Pulmonary artery endothelial cell (primary cell): ENCODE data around the gene TAF15. TPM values are rescaled to one million over a fixed set of nuclear protein-coding genes. Genes with fewer than 3 reads are reported as not detected.

Experiments used
- DNase-seq: peaks from one replicate; pipeline ENCODE4 v3.0.0-alpha.2; 2011; ENCODE audit warnings: low read depth, low spot score
- total RNA-seq: library from RNA; depleted of rRNA; stranded (reverse); fragments of >200 nt; gene quantifications from 2 replicates; pipeline ENCODE4 v1.2.3, GENCODE V29; 2014

TAF15 gene
- total RNA-seq, 1 donor from 2014 or later: 97.9 TPM

DNA sequence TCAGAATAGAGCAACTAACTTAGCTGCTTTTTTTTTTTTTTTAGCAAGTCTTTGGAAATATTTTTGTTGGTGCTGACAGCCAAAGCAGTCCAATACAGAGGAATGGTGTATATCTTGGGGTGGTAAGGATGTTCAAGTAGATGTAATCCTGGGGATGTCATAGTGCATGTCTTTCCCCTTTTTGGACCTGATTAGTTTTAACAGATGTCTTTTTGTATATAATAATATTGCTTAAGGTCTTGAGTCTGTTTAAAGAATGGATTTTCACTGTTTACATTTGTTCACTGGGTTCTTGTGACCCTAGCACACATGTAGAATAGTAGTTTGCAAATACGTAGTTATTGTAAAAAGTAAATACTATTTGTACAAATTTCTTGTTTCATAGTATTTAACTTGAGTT is 7.9 kb downstream of the TAF15 start:
- DNase-seq: no peak

DNA sequence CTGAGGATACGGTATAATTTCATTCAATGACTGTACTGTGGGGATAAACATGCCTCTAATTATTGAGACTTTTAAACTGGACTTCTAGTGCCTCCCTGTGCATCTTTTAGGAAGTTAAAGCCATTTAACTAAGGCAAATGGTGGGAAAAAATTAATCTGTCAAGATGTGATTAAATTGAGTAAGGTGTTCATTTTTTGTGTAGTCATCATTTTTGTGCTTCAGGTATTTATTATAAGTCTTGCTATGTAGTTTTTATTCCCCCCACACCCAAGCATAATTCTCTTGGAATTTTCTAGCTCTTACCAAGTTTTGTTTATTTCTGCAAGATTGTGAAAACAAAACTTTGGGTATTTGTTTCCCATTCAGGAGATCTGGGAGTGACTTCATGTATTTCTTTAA is 10.2 kb downstream of the TAF15 start:
- no peak for DNase-seq

DNA sequence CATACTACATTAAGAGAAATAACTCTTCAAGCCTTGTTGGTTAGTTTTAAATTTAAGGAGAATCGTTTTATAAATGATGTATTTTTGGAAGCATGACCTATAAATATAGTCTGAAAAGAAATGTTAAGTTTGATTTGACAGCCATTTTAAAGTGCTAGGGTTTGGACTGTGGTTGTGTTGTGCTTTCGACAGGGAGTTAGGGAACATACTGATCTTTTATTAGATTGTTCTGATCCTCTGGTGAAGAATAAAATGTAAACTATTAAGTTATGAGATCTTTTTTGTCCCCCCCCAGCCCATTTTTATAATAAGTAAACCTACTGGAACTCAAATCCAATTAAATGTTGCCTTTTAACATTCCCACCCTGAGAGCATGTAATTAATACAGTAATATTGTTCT is 12.0 kb downstream of the TAF15 start:
- no peak for DNase-seq

DNA sequence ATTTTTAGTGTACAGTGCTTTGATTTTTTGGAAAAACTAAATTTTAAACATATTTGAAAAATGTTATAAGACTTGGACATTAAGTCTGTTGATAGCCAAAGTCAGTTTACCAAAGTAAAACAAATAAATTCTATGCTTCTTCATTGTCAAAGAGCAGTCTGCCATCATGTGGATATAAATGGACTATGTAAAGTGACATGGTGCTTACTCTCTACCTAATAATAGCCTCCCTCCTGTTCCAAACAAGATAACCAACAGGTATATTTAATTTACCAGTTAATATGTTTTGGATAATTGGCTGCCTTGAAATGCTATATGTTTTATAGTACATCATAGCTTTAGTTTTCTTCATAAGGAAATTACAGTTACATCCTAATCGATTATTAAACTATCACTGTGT is 15.9 kb downstream of the TAF15 start:
- DNase-seq: no peak

DNA sequence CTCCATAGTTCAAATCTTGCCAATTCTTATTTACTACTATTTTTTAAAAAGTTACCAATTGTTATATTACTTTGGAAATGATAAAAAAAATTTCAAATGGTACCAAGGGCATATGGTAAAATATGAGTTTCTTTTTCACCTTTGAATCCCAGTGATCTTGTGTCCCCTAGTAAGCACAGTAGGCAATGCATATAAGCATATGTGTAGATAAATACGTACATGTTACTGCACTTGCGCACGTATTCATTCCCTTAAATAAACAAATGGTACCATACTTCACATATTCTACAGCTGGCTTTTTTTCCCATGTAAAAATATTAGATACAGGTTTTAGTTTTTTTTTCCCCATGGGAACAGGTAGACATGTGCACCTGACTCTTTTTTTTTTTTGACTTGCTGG is 31.8 kb downstream of the TAF15 start:
- DNase-seq: no peak

DNA sequence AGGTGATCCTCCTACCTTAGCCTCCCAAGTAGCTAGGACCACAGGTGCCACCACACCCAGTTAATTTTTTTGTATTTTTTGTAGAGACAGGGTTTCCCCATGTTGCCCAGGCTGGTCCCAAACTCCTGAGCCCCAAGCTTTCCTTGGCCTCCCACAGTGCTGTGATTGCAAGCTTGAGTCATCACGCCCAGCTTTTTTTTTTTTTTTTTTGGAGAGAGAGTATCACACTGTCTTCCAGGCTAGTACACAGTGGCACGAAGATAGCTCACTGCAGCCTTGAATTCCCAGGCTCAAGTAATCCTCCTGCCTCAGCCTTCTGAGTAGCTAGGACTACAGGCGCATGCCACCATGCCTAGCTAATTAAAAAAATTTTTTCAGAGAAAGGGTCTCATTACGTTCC is 32.2 kb downstream of the TAF15 start:
- DNase-seq: no peak

DNA sequence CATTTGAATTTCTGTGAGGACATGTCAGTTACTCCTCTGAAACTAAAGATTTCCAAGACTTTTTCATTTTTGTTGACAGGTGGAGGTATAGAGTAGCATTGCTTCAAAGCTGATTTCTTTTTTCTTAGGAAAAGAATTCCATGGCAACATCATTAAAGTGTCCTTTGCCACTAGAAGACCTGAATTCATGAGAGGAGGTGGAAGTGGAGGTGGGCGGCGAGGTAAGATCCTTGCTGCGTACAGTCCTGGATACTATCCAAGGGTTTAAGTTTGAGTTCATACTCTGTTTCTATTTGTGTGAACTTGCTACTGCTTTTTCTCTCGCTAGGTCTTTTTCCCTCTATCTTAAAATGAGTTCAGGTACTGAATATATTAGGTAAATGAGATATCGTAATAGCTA is 33.0 kb downstream of the TAF15 start:
- no peak for DNase-seq

DNA sequence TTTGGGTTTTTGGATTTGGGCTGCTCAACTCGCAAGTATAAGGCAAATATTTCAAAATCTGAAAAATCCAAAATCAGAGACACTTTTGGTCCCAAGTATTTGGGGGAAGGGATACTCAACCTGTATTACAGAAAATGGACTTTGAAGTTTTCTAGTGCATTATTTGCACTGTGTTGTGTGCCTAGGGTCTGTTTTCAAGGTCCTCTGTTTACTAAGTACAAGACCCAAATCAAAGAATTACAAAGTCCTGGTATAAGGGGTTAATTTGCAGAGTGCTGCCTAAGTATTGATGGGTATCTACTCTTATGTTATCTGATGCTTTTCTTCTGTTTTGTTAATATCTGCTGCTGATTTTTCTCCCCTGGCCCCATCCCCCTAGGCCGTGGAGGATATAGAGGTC is 34.4 kb downstream of the TAF15 start:
- no peak for DNase-seq

DNA sequence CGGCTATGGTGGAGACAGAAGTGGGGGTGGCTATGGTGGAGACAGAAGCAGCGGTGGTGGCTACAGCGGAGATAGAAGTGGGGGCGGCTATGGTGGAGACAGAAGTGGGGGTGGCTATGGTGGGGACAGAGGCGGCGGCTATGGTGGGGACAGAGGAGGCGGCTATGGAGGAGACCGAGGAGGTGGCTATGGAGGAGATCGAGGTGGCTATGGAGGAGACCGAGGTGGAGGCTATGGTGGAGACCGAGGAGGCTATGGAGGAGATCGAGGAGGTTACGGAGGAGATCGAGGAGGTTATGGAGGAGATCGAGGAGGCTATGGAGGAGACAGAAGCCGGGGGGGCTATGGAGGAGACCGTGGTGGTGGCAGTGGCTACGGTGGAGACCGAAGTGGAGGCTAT is 35.3 kb downstream of the TAF15 start:
- no peak for DNase-seq

DNA sequence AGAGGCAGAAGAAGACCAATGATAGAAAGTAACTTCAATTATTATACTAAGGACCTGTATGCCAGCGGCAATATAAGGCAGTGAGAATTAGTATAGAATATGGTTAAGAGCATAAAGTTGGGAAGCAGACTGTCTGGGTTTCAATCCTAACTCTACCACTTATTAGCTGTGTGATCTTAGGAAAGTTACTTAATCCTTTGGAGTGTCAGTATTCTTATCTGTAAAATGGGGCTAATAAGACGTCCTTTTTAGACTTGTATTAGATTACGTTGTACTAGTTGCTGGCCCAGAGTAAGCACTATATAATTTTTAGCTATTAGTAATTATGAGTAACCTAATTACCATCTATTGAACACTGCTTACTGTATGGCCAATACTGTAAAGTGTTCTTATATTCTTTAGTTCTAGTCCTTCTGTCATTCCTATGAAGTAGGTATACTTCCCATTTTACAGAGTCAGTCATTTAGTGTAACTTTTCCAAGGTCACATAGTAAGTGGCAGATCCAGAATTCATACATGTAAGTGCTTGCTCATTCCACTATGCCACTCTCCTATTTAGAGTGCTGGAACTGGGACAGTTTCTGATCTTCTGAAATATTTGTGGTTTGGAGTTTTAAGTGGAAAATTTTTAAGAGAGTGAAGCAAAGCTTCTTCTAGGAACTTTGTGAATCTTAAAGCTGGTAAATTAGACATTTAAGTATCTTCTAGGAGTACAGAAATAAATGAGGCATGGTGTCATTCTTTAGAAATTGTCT is 36.9 kb downstream of the TAF15 start:
- no peak for DNase-seq

DNA sequence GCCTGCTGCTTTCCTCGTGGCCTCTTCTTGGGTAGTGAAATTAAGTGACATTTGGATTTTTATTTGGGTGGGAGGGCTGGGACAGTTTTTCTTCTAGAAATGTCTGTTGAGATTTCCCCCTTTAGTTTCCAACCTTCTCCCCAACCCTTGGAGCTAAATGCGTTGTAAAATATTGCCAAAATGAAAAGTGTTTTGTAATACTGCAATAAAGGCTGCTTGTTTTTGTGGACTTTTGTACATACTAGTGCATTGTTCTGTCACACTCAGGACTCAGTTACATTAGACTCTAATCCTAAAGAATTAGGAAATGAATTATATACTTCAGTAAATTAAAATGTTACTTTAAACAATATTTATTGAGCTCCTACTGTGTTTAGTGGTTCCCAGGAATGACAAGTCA is 37.7 kb downstream of the TAF15 start:
- no peak for DNase-seq

DNA sequence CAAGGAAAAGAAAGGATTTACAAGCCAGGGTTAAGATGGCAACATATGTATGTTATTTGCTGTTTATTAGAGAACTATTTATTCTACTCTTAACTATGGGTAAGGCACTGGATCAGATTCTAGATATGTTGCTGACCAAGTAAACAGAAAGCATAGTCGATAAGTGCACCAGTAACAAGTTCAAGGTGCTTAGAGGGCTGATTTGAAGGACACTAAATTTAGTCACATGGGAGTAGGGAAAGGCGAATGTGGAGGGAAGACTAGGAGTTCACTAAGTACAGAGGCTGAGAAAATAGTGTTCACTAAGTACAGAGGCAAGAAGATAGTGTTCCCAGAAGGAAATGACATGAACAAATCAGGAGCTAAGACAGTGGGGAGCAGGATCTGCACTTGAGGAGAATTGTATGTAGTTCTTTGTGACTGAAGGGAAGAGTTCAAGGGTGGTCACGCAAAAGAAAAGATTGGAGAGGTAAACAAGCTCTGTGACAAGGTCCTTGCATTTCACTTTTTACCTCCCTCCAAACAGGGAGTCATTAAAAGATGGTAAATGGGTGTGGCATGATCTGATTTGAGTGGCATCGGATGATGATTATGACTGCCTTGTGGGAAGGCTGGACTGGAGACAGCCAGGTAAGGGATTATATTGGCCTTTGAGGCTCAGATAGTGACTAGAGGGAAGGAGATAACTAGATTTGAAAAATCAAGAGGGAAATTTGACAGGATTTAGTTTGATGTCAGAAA is 38.5 kb downstream of the TAF15 start:
- no peak for DNase-seq

DNA sequence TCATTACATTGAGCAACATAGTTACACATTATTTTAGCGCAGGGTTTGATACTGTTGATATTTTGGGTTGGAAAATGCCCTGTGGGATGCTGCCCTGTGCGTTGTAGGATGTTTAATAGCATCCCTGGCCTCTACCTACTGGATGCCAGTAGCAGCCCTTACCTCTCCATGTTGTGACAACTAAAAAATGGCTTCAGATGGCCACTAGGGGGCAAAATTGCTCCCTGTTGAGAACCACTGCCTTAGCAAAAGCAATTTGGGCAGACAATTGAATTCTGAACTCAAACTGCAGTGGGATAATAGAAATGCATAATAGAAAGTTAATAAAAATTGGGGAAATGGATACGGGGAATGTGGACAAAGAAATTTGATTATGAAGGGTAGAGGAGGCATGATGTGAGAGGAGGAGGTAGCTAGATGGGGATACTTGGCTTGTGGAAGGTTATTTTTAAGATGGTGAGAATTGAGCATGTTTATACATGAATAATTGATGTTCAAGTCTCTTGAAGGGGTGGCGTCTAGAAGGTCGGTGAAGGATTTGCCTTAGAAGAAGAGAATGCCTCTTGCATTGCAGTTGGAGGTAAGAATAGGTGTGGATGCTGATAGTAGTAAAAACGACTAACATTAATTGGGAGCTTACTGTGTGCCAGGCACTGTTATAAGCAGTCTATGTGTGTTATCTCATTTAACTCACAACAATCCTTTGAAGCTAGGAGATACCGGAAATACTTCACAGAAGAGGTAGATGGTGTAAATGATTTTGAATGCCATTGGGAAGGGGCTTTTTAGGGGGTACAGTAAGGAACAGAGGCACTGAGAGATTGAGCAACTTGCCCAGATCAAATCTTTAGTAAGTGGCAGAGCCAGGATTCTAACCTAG is 40.4 kb downstream of the TAF15 start:
- peak; percentile 51 for DNase-seq

DNA sequence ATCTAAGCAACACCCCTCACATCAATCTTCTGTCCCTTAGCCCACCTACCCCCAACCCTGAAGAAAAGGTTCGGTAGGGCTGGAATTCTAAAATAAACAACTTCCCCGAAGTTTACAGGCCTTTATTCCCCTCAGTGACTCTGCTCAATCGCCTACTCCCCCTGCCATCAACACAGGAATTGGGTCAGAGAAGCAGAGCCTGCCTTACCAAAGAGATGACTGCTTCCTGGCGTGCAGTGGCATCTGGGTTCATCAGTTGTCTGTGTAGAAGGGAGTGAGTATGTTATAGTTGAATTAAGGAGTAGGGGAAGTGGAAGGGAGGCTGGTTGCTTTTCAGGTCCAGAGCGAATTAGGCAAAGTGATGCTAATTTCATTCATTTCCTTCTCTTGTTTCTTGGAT is 46.7 kb downstream of the TAF15 start:
- DNase-seq: no peak

DNA sequence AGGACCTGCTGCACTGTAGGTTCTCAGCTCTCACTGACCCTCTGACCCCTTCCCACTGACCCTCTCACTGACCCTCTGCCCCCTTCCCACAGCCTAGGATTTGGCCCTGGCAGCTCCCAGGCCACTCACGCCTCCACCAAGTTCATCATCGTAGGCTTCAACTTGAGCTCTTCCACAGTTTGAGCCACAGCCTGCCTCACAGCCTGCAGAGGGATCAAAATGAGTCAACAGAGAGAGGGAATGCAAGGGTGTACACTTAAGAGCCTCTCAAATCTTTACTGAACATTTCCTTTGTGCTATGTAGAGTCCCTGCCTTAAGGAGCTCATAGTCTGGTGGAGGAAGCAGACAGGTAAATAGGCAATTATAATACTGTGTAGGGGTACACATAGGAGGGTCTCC is 47.3 kb downstream of the TAF15 start:
- no peak for DNase-seq

DNA sequence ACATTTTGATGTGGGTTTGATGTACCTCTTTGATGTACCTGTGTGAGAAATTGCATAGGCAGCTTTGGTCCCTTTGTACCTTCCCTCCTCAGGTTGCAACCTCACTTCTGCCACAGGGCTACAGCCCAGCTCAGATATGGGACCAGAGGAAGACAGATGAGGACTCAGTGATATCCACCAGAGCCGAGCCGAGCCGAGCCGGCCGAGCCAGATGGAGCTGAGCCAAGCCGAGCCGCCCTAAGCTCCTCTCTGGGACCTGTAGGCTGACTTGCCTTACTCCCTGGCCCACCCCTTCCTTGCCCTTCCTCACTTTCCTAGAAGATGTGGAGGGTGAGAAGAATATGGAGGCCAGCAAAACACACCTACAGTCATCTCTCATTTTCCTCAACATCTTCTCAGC is 55.6 kb downstream of the TAF15 start:
- no peak for DNase-seq

DNA sequence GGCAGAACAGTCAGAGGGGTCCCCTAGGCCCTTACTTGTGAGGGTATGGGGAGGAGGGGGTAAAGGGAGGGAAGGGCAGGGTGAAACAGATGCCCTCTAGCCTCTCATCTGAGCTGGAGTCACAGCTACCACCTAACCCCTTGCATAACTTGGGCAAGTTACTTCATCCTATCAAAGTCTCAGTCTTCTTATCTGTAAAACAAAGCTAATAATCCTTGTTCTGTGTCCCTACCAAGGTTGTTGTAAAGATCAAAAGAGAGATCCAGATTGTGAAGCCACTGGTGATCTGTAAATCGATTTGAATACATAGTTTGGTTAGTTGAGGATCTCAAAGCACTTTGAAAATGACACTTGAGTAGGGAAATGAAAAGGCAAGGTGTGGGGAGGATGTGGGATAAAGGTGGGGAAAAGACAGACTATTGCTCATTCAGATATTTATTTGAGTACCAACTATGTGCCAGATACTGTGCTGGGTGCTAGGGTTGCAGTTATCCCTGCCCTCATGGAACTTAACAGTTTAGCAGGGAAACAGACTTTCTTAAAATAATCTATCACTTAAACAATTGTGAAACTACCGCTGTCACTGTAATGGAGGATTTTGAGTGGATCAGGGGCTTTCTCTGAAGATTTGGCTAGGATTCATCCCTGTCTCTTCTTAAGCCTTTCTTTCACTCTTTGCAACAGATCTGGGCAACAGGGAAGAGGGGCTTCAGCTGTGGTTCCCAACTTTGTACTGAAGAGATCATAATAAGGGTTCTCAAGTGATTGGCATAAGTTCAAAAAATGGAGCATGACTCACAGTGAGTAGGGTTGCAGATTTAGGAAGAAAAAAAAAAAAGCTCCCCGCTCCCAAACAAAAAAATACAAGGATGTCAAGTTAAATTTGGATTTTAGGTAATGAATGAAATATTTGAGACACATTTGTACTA is 56.4 kb downstream of the TAF15 start:
- no peak for DNase-seq

DNA sequence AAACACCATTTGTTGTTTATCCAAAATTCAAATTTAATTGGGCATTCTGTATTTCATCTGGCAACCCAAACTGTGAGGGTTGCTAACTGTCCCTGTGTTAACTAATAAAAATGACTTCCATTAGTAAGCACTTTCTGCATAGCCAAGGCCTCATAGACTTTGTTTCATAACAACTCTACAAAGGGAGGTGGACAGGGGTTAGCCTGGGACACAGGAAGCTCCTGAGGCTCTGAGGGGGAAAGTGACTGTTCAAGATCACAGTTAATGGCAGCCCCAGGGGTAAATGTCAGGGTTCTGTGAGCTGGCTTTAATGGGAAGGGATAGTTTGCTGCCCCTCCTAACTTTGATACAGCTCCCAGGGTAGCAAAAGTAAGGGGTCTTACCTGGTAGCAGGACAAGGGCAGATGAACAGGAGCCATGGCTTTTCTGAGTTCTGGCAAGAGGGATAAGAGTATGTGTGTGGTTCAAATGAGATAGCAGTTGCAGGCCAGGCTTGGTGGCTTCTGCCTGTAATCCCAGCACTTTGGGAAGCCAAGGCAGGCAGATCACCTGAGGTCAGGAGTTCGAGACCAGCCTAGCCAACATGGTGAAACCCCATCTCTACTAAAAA is 57.2 kb downstream of the TAF15 start:
- DNase-seq: no peak

DNA sequence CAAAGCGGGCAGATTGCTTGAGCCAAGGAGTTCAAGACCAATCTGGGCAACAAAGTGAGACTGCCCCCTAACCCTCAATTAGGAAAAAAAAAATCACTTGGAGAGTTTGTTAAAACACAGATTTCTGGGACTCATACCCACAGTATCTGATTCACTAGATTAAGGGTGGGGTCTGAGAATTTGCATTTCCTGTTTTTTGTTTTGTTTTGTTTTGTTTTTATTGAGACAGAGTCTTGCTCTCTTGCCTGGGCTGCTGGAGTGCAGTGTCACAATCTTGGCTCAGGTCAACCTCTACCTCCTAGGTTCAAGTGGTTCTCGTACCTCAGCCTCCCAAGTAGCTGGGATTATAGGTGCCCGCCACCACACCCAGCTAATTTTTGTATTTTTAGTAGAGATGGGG is 58.3 kb downstream of the TAF15 start:
- DNase-seq: no peak

DNA sequence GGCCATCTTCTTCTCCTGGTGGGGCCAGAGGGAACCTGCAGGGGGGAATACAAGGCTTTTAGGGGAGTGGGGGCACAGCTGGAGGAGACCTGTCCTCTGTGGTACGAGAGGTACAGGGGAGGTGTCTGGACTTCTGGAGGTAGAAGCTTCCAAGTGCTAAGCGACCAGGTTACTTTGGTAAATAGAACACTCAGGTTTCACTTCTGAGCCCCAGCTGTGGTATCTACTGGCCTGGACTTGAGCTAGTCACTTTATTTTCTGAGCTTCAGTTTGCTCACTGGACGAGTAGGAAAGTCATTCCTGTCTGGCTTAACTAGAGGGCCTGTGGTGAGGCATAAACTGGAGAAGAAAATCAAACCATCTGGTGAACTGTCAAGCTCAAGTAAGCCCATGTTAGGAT is 59.5 kb downstream of the TAF15 start, which contains the start of gene HEATR9:
Gene HEATR9, minus strand, starts transcription at position 155 of the 400 bp plus-strand sequence. Its CDS starts 149 bp downstream, at position 6.
- DNase-seq: no peak
